GM12878 (cell line): ENCODE measurements around the gene ACRBP. TPM values are rescaled to one million over a fixed set of nuclear protein-coding genes. Genes with fewer than 3 reads are reported as not detected.
A peak's percentile ranks its signal among the peaks of the same experiment; 100 is the strongest.

Experiments used
- ATAC-seq: fragments of 200-7000 bp; cut with Tn5 transposase; 3 replicates; pipeline ENCODE4 v1.9.1; 2020; ENCODE audit warnings: mild to moderate bottlenecking, moderate library complexity
- BruUV-seq: library from RNA; stranded (reverse); fragments of 400-500 nt; replicated peaks from 2 replicates; lab custom pipeline; 2021; lab: Mats Ljungman, UMichigan
- CTCF ChIA-PET: fragments of 300-600 bp; sonication (Branson Sonifier 250); formaldehyde crosslinking; extraction: SDS; loops from one replicate; lab custom pipeline; 2021; ENCODE audit warnings: inconsistent platforms; lab: Yijun Ruan, JAX
- POLR2A ChIA-PET: fragments of 350-600 bp; formaldehyde crosslinking; extraction: SDS; loops from one replicate; lab custom pipeline; 2021; ENCODE audit warnings: inconsistent platforms; lab: Charles Lee
- RAD21 ChIA-PET: fragments of 300-600 bp; sonication (Branson Sonifier 250); formaldehyde crosslinking; loops from one replicate; lab custom pipeline; 2023; ENCODE audit warnings: antibody characterized with exemption; ENCODE audit not compliant: unreplicated experiment; lab: Charles Lee
- SMC1A ChIA-PET: fragments of 300-600 bp; sonication (Branson Sonifier 250); formaldehyde crosslinking; loops from one replicate; lab custom pipeline; 2023; ENCODE audit not compliant: unreplicated experiment, uncharacterized antibody; lab: Charles Lee
- DNase-seq: peaks from one replicate; pipeline ENCODE4 v3.0.0-alpha.2; 2011; ENCODE audit warnings: low read depth, low spot score
- FAIRE-seq: peaks from 3 replicates; lab custom pipeline; 2011; peaks lifted over from hg19 to GRCh38; lab: Jason Lieb, UNC
- H2AFZ ChIP-seq: 2 replicates; pipeline ENCODE4 v1.6.0; 2011; ENCODE audit warnings: low read depth, low read length, control low read depth; ENCODE audit not compliant: control insufficient read depth
- H3K27ac ChIP-seq: 2 replicates; pipeline ENCODE4 v1.5.1; 2011; ENCODE audit warnings: control low read depth; ENCODE audit not compliant: control insufficient read depth, insufficient read depth
- H3K27me3 ChIP-seq, 2 experiments: replicated peaks in 1 of 2; 2 replicates each; pipeline versions ENCODE4 v1.6.0 to v1.6.1; 2011; ENCODE audit warnings: low read length in 1 of 2; ENCODE audit not compliant: control insufficient read depth in 2 of 2, insufficient read depth in 2 of 2
- H3K36me3 ChIP-seq, 2 experiments: 2 replicates each; pipeline ENCODE4 v1.5.1; 2011; ENCODE audit warnings: low read length in 1 of 2; ENCODE audit not compliant: control insufficient read depth in 2 of 2, insufficient read depth in 2 of 2
- H3K4me1 ChIP-seq: 2 replicates; pipeline ENCODE4 v1.6.1; 2011; ENCODE audit warnings: mild to moderate bottlenecking, low read length, moderate library complexity, mixed read lengths; ENCODE audit not compliant: control insufficient read depth, insufficient read depth
- H3K4me2 ChIP-seq: 2 replicates; pipeline ENCODE4 v1.6.0; 2011; ENCODE audit warnings: control low read depth; ENCODE audit not compliant: control insufficient read depth, insufficient read depth
- H3K4me3 ChIP-seq: fragments of 200-600 bp; sonication (generic); 2 replicates; pipeline ENCODE4 v1.5.1; 2016
- H3K79me2 ChIP-seq: 2 replicates; pipeline ENCODE4 v1.6.0; 2011; ENCODE audit warnings: low read length; ENCODE audit not compliant: control insufficient read depth, insufficient read depth
- H3K9ac ChIP-seq: 2 replicates; pipeline ENCODE4 v1.8.0; 2011; ENCODE audit warnings: low read length, control low read depth, mixed read lengths; ENCODE audit not compliant: control insufficient read depth, insufficient read depth
- H3K9me3 ChIP-seq: replicated peaks from 3 replicates; pipeline ENCODE4 v1.5.1; 2011; ENCODE audit warnings: mild to moderate bottlenecking, low read length; ENCODE audit not compliant: control insufficient read depth, insufficient read depth
- H4K20me1 ChIP-seq: 2 replicates; pipeline ENCODE4 v1.6.0; 2011; ENCODE audit not compliant: control insufficient read depth, insufficient read depth
- CBFB ChIP-seq: IDR thresholded peaks from 2 replicates; pipeline ENCODE4 v1.6.1; 2016; ENCODE audit warnings: antibody characterized with exemption, low read depth
- IKZF2 ChIP-seq, 2 experiments: fragments of 450-650 bp; IDR thresholded peaks; 2 replicates each; pipeline ENCODE4 v1.6.1; 2017; ENCODE audit warnings: mild to moderate bottlenecking in 2 of 2, moderate library complexity in 2 of 2
- KDM1A ChIP-seq: fragments of 200-600 bp; sonication (generic); IDR thresholded peaks from 2 replicates; pipeline ENCODE4 v1.6.1; 2016; ENCODE audit warnings: borderline replicate concordance
- POLR2AphosphoS2 ChIP-seq: IDR thresholded peaks from 2 replicates; pipeline ENCODE4 v1.6.1; 2011; ENCODE audit warnings: low read depth, mild to moderate bottlenecking, low read length, improper control_type of control experiment, moderate library complexity
- RB1 ChIP-seq: fragments of 450-650 bp; formaldehyde crosslinking; IDR thresholded peaks from 2 replicates; pipeline ENCODE4 v1.6.1; 2017; ENCODE audit warnings: mild to moderate bottlenecking, borderline replicate concordance
- RFX5 ChIP-seq: IDR thresholded peaks from 2 replicates; pipeline ENCODE4 v1.6.1; 2011; ENCODE audit warnings: low read depth, low read length, improper control_type of control experiment
- SPI1 ChIP-seq: IDR thresholded peaks from 2 replicates; pipeline ENCODE4 v1.6.1; 2011; ENCODE audit warnings: low read depth, mild to moderate bottlenecking, low read length, moderate library complexity, borderline replicate concordance; ENCODE audit not compliant: insufficient read depth
- TARDBP ChIP-seq: IDR thresholded peaks from 2 replicates; pipeline ENCODE4 v1.6.1; 2016; ENCODE audit warnings: borderline replicate concordance
- TCF12 ChIP-seq: IDR thresholded peaks from 2 replicates; pipeline ENCODE4 v1.6.1; 2011; ENCODE audit warnings: low read depth, mild to moderate bottlenecking, low read length
- ZNF274 ChIP-seq: IDR thresholded peaks from one replicate; pipeline ENCODE4 v1.8.0; 2011; ENCODE audit not compliant: insufficient read length, insufficient read depth
- ZNF592 ChIP-seq: fragments of 450-650 bp; IDR thresholded peaks from 2 replicates; pipeline ENCODE4 v1.6.1; 2017; ENCODE audit warnings: mild to moderate bottlenecking, moderate library complexity
- WGBS: methylation state at CpG from one replicate; pipeline ENCODE4 v1.1.6; 2016; ENCODE audit warnings: low lambda C conversion rate; ENCODE audit not compliant: insufficient replicate concordance, insufficient coverage; ENCODE audit errors: missing lambda C conversion rate; 5-methylcytosine and 5-hydroxymethylcytosine counted together
- in situ Hi-C: fragments of 300-500 bp; cut with MboI; formaldehyde crosslinking; loops from 9 replicates; pipeline ENCODE4 v1.14.3; 2018; ENCODE audit warnings: mixed read lengths
- intact Hi-C: fragments of 100-400 bp; cut with micrococcal nuclease; formaldehyde crosslinking; loops from one replicate; pipeline ENCODE4 v1.14.2; 2022; ENCODE audit not compliant: unreplicated experiment
- polyA plus RNA-seq, 11 experiments: library from polyadenylated mRNA; depleted of rRNA in 4 of 11; unstranded in 6 of 11; stranded (reverse) in 5 of 11; fragments of >200 nt; fragmentation: Nextera tagmentation in 4 of 11; fragmentation: Illumina TruSeq in 1 of 11; extraction: Ambion mirVana in 4 of 11; extraction: Trizol in 1 of 11; gene quantifications; 1 replicate in 1 of 11; 2 replicates in 10 of 11; pipeline versions ENCODE4 v1.2.1 to v1.2.3, GENCODE V29; 2011 to 2016; ENCODE audit warnings: inconsistent platforms in 2 of 11, missing spikeins in 2 of 11, low read depth in 1 of 11
- total RNA-seq, 4 experiments: library from RNA; depleted of rRNA in 3 of 4; stranded (reverse); fragments of >200 nt in 3 of 4; fragmentation: Illumina TruSeq in 1 of 4; extraction: Trizol in 1 of 4; gene quantifications; 2 replicates each; pipeline versions ENCODE4 v1.2.1 to v1.2.3, GENCODE V29; 2013 to 2021
- TF ChIP-seq, protein P1 (sequence below): fragments of 450-650 bp; IDR thresholded peaks from 2 replicates; pipeline ENCODE4 v1.6.1; 2017; ENCODE audit warnings: mild to moderate bottlenecking, moderate library complexity

Gene ACRBP
- total and polyA plus RNA-seq, 10 of the 15 experiments (the other 5 are each of a cell fraction or from before 2014, with no cell fraction given), result 0.54 to 1.4 (median 0.87) TPM

GRCh38 chr12:6643569-6644256 is 3.5 kb downstream of the ACRBP start:
- no peak for DNase-seq
- Histone ChIP-seq H3K27ac (peak overlapping the region; percentile 11; the same call in 1 of the 2 replicates), H3K36me3 (no peaks in the 10 kb centered on the region), H3K4me3 (no peak overlapping the region), H2AFZ (peak overlapping the region; percentile 54), H3K79me2 (no peaks in the 10 kb centered on the region), H3K27me3 (no peaks in the 10 kb centered on the region), H3K9ac (no peak overlapping the region), H3K4me2 (no peak overlapping the region), H3K4me1 (peaks cover 18% of the 10 kb centered on the region), H4K20me1 (no peaks in the 10 kb centered on the region), H3K9me3 (peaks cover 15% of the 10 kb centered on the region)
- no peak for FAIRE-seq
- in situ Hi-C loops (no loop called here), intact Hi-C loops (no loop called here)
- ATAC-seq, result peak; percentile 40
- ChIA-PET SMC1A (interaction anchor here (1.0 to 4.2 kb wide), 17 partner anchors 8 to 218 kb away, joined by 3 to 23 read pairs (median 4); partner anchors contain the start of gene LPAR5), CTCF (interaction anchor here (0.6 to 3.6 kb wide), 19 partner anchors 8 to 137 kb away, joined by 3 to 23 read pairs (median 5); partner anchors contain the start of genes LPAR5, MLF2 and NOP2), POLR2A (interaction anchor here (1.0 to 2.9 kb wide), 4 partner anchors 10 to 80 kb away, joined by 3 to 47 read pairs (median 10); partner anchors contain the start of genes COPS7A and LPAR5), RAD21 (interaction anchor here (1.6 to 2.5 kb wide), 7 partner anchors 9 to 73 kb away, joined by 4 to 24 read pairs (median 9); partner anchors contain the start of genes CHD4, LPAR5 and ZNF384)
- 25% methylated on average over 6 of the region's 6 CpGs for WGBS
- TF ChIP-seq, protein P1, sequence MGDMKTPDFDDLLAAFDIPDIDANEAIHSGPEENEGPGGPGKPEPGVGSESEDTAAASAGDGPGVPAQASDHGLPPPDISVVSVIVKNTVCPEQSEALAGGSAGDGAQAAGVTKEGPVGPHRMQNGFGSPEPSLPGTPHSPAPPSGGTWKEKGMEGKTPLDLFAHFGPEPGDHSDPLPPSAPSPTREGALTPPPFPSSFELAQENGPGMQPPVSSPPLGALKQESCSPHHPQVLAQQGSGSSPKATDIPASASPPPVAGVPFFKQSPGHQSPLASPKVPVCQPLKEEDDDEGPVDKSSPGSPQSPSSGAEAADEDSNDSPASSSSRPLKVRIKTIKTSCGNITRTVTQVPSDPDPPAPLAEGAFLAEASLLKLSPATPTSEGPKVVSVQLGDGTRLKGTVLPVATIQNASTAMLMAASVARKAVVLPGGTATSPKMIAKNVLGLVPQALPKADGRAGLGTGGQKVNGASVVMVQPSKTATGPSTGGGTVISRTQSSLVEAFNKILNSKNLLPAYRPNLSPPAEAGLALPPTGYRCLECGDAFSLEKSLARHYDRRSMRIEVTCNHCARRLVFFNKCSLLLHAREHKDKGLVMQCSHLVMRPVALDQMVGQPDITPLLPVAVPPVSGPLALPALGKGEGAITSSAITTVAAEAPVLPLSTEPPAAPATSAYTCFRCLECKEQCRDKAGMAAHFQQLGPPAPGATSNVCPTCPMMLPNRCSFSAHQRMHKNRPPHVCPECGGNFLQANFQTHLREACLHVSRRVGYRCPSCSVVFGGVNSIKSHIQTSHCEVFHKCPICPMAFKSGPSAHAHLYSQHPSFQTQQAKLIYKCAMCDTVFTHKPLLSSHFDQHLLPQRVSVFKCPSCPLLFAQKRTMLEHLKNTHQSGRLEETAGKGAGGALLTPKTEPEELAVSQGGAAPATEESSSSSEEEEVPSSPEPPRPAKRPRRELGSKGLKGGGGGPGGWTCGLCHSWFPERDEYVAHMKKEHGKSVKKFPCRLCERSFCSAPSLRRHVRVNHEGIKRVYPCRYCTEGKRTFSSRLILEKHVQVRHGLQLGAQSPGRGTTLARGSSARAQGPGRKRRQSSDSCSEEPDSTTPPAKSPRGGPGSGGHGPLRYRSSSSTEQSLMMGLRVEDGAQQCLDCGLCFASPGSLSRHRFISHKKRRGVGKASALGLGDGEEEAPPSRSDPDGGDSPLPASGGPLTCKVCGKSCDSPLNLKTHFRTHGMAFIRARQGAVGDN, result no peak
- TF ChIP-seq TCF12 (0 out of 2 replicates have a peak, but pooled peaks have one; percentile 15), POLR2AphosphoS2 (no peak), RFX5 (no peak), RB1 (no peak), CBFB (no peak), ZNF592 (no peak), SPI1 (peak; percentile 80), KDM1A (no peak), ZNF274 (peak; percentile 55), TARDBP (no peak), IKZF2 (IDR thresholded peaks at IDR 0.05) (no peak)
- no TSS peak for BruUV-seq
